ENCODE data around the gene ZBTB9. TPM values are rescaled to one million over a fixed set of nuclear protein-coding genes. Genes with fewer than 3 reads are reported as not detected.

ZBTB9 gene
- total RNA-seq, 4 donors from 2014 or later, result 4.1 to 5.9 (median 4.6) TPM

DNA sequence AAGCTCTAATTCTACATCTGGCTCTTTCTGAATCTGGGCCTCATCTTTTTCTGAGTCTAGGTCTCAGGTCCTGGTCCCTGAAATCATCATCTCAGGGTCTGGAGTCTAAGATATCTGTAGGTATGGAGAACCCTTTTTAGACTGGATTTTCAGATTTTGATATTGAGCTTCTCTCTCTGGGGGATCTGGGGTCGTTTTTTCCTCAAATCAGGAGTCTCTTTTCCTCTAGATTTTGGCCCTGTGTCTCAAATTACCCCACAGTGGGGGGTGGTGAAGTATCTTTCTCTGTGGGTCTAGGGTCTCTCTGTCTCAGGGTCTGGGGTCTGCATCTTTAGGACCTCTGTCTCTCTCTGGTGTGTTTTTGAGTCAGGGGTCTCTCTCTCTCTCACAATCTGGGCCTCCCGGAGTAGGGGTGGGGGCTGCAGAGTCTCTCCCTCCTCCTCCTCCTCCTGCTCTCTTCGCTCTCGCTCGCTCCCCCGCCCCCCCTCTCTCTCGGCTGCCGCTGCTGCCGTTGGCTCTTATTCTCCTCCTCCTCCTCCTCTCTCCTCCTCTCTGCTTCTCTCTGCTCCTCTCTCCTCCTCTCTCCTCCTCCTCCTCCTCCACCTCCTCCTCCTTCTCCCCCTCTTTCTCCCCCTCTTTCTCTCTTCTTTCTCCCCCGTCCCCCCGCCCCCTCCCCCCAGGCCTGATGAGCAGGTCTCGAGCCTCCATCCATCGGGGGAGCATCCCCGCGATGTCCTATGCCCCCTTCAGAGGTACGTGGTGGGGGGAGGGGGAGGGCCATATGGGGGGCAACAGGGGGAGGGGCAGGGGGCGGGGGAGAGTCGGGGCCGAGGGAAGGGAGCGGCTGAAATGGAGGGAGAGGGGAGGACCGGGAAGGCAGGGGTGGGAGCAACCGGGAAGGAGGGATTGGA, 34.5 kb upstream of the ZBTB9 start, which contains the start of gene SYNGAP1:
Gene SYNGAP1, plus strand, starts transcription at position 486 of the 911 bp plus-strand sequence. Its CDS starts 200 bp downstream, at position 686.
- Histone ChIP-seq H3K4me1 (peaks cover 16 to 48% of the 10 kb centered on the region in 2 donors), H3K4me3 (replicated peaks in 1 of 3) (peak within 1 kb of the TSS in 1 of 3 donors; percentile 12), H3K9me3 (no peaks in the 10 kb centered on the region), H3K36me3 (peaks cover 11 to 13% of the 10 kb centered on the region in 2 donors), H3K27ac (peak within 1 kb of the TSS; percentile 96 to 98 (median 97)), H3K27me3 (no peaks in the 10 kb centered on the region)
- intact Hi-C loops (cut with DNase I), result loop anchor here (10.0 kb wide), 1 partner anchor 215 kb away; the partner anchor contains the start of genes HSD17B8, RING1, RXRB and SLC39A7
- DNase-seq, result peak; percentile 32 to 56
- TF ChIP-seq, protein P1, sequence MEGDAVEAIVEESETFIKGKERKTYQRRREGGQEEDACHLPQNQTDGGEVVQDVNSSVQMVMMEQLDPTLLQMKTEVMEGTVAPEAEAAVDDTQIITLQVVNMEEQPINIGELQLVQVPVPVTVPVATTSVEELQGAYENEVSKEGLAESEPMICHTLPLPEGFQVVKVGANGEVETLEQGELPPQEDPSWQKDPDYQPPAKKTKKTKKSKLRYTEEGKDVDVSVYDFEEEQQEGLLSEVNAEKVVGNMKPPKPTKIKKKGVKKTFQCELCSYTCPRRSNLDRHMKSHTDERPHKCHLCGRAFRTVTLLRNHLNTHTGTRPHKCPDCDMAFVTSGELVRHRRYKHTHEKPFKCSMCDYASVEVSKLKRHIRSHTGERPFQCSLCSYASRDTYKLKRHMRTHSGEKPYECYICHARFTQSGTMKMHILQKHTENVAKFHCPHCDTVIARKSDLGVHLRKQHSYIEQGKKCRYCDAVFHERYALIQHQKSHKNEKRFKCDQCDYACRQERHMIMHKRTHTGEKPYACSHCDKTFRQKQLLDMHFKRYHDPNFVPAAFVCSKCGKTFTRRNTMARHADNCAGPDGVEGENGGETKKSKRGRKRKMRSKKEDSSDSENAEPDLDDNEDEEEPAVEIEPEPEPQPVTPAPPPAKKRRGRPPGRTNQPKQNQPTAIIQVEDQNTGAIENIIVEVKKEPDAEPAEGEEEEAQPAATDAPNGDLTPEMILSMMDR (IDR thresholded peaks at IDR 0.05), result no peak
- TF ChIP-seq POLR2A (IDR thresholded peaks at IDR 0.05), result no peak
- 2 to 5% methylated on average over 21 to 22 of the region's 22 CpGs for WGBS, 2 donors

DNA sequence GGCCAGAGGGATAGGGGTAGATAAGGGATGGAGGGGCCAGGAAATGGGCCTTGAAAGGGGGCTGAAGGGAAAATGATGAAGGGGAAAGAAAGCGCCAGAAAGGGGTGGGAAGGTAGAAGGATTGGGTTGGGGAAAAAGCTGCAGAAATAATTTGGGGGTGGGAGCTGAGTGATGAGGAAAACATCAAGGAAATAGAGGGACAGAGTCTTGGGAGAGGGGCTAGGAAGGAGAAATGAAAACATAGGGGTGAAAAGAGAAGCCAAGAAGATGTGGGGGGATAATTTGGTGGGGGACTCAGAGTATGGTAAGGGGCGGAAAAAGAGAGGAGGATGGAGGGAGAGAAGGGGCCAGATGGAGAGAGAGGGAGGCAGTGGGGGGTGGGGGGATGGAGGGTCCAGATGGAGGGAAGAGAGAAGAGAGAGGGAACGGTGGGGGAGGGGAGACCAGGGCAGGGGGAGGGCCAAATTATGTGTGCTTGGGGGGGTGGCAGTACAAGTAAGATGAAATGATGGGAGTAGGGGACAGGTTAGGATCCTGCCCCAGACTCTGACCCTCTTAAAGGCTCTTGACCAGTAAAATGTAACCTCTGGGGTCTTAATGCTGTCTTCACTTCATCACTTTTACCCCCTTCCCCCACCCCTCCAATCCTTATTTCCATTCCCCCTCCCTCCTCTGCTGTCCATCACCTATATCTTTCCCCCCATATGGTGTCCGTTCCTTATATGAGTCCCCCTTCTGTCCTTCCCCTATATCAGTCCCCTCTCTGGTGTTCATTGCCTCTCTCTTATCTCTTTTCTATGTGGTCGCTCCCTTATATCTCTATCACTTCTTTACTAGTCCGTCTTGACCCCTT, 33.7 kb upstream of the ZBTB9 start:
- Histone ChIP-seq H3K4me3 (replicated peaks in 1 of 3) (peak overlapping the region in 1 of 3 donors; percentile 12), H3K4me1 (peaks cover 21 to 44% of the 10 kb centered on the region in 2 donors), H3K27me3 (no peaks in the 10 kb centered on the region), H3K9me3 (no peaks in the 10 kb centered on the region), H3K27ac (peak overlapping the region in 1 of 3 donors; percentile 17), H3K36me3 (peaks cover 2 to 5% of the 10 kb centered on the region in 2 donors)
- TF ChIP-seq POLR2A (IDR thresholded peaks at IDR 0.05), result no peak
- TF ChIP-seq, protein P1 (IDR thresholded peaks at IDR 0.05), result no peak
- 63 to 65% methylated on average over 6 of the region's 6 CpGs for WGBS, 2 donors
- intact Hi-C loops (cut with DNase I), result loop anchor here (10.0 kb wide), 1 partner anchor 216 kb away; the partner anchor contains the start of genes HSD17B8, RING1, RXRB and SLC39A7
- no peak for DNase-seq

DNA sequence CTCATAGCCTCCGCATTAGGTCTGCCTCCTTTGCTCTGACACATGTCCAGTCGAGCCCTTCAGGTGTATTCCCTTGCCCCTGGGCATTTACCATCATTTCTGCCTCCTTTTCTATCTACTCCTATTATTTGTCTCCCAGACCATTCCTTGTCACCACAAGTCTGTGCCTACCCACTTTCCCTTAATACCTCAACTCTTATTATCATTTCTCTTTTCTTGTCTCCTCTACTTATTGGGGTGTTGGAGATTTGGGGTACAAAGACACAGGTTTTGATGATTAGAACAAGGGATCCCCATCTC, 33.1 kb upstream of the ZBTB9 start:
- WGBS, 2 donors, result 86 to 90% methylated on average over 2 of the region's 2 CpGs

DNA sequence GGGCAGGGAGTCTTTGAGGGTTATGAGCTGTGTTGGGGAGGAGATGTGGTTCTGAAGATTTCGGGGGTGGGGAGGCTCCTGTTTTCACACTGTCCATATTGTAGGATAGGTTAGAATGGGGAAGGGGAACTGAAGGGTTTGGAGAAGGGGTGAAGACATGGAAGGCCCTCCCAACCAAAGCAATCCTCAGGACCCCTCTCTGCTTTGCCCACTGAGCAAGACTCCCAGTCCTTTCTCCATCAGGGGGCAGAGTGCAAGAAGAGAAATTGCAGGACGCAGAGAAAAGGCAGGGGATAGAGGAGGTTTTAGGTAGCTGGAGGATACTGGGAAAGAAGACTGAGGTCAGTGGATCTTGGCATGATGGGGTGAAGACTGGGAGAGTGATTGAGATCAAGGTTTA, 30.6 kb upstream of the ZBTB9 start:
- H3K27ac ChIP-seq, result no peak overlapping the region
- no peaks in the 10 kb centered on the region for H3K36me3 ChIP-seq
- no peaks in the 10 kb centered on the region for H3K9me3 ChIP-seq
- intact Hi-C loops (cut with DNase I), result loop anchor here (10.0 kb wide), 1 partner anchor 219 kb away; the partner anchor contains the start of genes HSD17B8, RING1, RXRB and SLC39A7
- no peaks in the 10 kb centered on the region for H3K27me3 ChIP-seq
- H3K4me1 ChIP-seq, result peaks cover 26 to 40% of the 10 kb centered on the region in 2 donors
- TF ChIP-seq, protein P1 (IDR thresholded peaks at IDR 0.05), result no peak
- TF ChIP-seq POLR2A (IDR thresholded peaks at IDR 0.05), result no peak
- no peak for DNase-seq
- 91 to 95% methylated on average over 2 of the region's 2 CpGs for WGBS, 2 donors
- no peak overlapping the region for H3K4me3 ChIP-seq (replicated peaks in 1 of 3)

More for the DNA sequence above, 33.1 kb upstream of the ZBTB9 start:
- Histone ChIP-seq H3K9me3 (no peaks in the 10 kb centered on the region), H3K27ac (no peak overlapping the region), H3K27me3 (no peaks in the 10 kb centered on the region), H3K36me3 (no peaks in the 10 kb centered on the region), H3K4me1 (peaks cover 21 to 39% of the 10 kb centered on the region in 2 donors), H3K4me3 (replicated peaks in 1 of 3) (no peak overlapping the region)
- TF ChIP-seq POLR2A (IDR thresholded peaks at IDR 0.05), result no peak
- TF ChIP-seq, protein P1 (IDR thresholded peaks at IDR 0.05), result no peak
- intact Hi-C loops (cut with DNase I), result loop anchor here (10.0 kb wide), 1 partner anchor 216 kb away; the partner anchor contains the start of genes HSD17B8, RING1, RXRB and SLC39A7
- DNase-seq, result no peak

Data from thyroid gland (tissue), 4 donors.